Measurements from ENCODE around the gene TYSND1. TPM values are rescaled to one million over a fixed set of nuclear protein-coding genes. Genes with fewer than 3 reads are reported as not detected.

The TYSND1 gene
- total RNA-seq, 1 donor from 2014 or later, result 13.4 TPM

- TF ChIP-seq CTCF (IDR thresholded peaks at IDR 0.05), result no peak
- H3K4me3 ChIP-seq, result peak overlapping the region; percentile 94
- DNase-seq (no peak), ATAC-seq (no peak)
- H3K27ac ChIP-seq, result peak overlapping the region; percentile 93
- intact Hi-C loops (cut with DNase I), result no loop called here
- H3K9me3 ChIP-seq, result no peaks in the 10 kb centered on the region
- peaks cover 29% of the 10 kb centered on the region for H3K36me3 ChIP-seq
- peaks cover 63% of the 10 kb centered on the region for H3K4me1 ChIP-seq
- no peaks in the 10 kb centered on the region for H3K27me3 ChIP-seq (ENCODE audit: low read depth)
Observed at GRCh38 chr10:70169011-70169410, 22.5 kb upstream of the TYSND1 start.

- Histone ChIP-seq H3K4me3 (no peak overlapping the region), H3K27me3 (ENCODE audit: low read depth) (no peaks in the 10 kb centered on the region), H3K4me1 (peaks cover 72% of the 10 kb centered on the region), H3K27ac (no peak overlapping the region), H3K36me3 (peaks cover 29% of the 10 kb centered on the region), H3K9me3 (no peaks in the 10 kb centered on the region)
- DNase-seq (no peak), ATAC-seq (no peak)
- no peak for TF ChIP-seq CTCF (IDR thresholded peaks at IDR 0.05)
- intact Hi-C loops (cut with DNase I), result no loop called here
Observed at GRCh38 chr10:70167246-70167645, 20.7 kb upstream of the TYSND1 start.

- DNase-seq (no peak), ATAC-seq (no peak)
- Histone ChIP-seq H3K27me3 (ENCODE audit: low read depth) (no peaks in the 10 kb centered on the region), H3K36me3 (peaks cover 34% of the 10 kb centered on the region), H3K4me3 (no peak overlapping the region), H3K9me3 (no peaks in the 10 kb centered on the region), H3K27ac (no peak overlapping the region), H3K4me1 (peaks cover 78% of the 10 kb centered on the region)
- TF ChIP-seq CTCF (IDR thresholded peaks at IDR 0.05), result no peak
- intact Hi-C loops (cut with DNase I), result no loop called here
Observed at GRCh38 chr10:70166394-70166793, 19.9 kb upstream of the TYSND1 start.

- H3K27me3 ChIP-seq (ENCODE audit: low read depth), result no peaks in the 10 kb centered on the region
- H3K4me3 ChIP-seq, result no peak overlapping the region
- H3K4me1 ChIP-seq, result peaks cover 74% of the 10 kb centered on the region
- no peak for DNase-seq
- peaks cover 56% of the 10 kb centered on the region for H3K36me3 ChIP-seq
- no peak for ATAC-seq
- intact Hi-C loops (cut with DNase I), result no loop called here
- no peaks in the 10 kb centered on the region for H3K9me3 ChIP-seq
- H3K27ac ChIP-seq, result no peak overlapping the region
- TF ChIP-seq CTCF (IDR thresholded peaks at IDR 0.05), result no peak
Observed at GRCh38 chr10:70164163-70164562, 17.7 kb upstream of the TYSND1 start.

- Histone ChIP-seq H3K27me3 (ENCODE audit: low read depth) (no peaks in the 10 kb centered on the region), H3K9me3 (no peaks in the 10 kb centered on the region), H3K36me3 (peaks cover 63% of the 10 kb centered on the region), H3K27ac (no peak overlapping the region), H3K4me1 (peaks cover 67% of the 10 kb centered on the region), H3K4me3 (no peak overlapping the region)
- intact Hi-C loops (cut with DNase I), result no loop called here
- ATAC-seq, result no peak
- TF ChIP-seq CTCF (IDR thresholded peaks at IDR 0.05), result no peak
- no peak for DNase-seq
Observed at GRCh38 chr10:70163448-70163847, 16.9 kb upstream of the TYSND1 start.

- peaks cover 61% of the 10 kb centered on the region for H3K4me1 ChIP-seq
- no peak overlapping the region for H3K4me3 ChIP-seq
- DNase-seq, result no peak
- no peak overlapping the region for H3K27ac ChIP-seq
- no peaks in the 10 kb centered on the region for H3K9me3 ChIP-seq
- H3K27me3 ChIP-seq (ENCODE audit: low read depth), result no peaks in the 10 kb centered on the region
- intact Hi-C loops (cut with DNase I), result no loop called here
- H3K36me3 ChIP-seq, result peaks cover 66% of the 10 kb centered on the region
- TF ChIP-seq CTCF (IDR thresholded peaks at IDR 0.05), result no peak
- ATAC-seq, result peak; percentile 15 to 63
Observed at GRCh38 chr10:70162892-70163201, 16.3 kb upstream of the TYSND1 start.
